Liver (tissue), 9 donors: Measurements from ENCODE around the gene ANAPC7. TPM values are rescaled to one million over a fixed set of nuclear protein-coding genes. Genes with fewer than 3 reads are reported as not detected.

Source experiments
- DNase-seq: peaks from one replicate; pipeline ENCODE4 v3.0.0-alpha.2; 2017; ENCODE audit warnings: low spot score
- H3K27ac ChIP-seq, 2 donors: one replicate each; pipeline ENCODE4 v1.7.0; 2013; ENCODE audit warnings: inconsistent platforms in 2 of 2, low read length in 2 of 2, control low read depth in 1 of 2, low read depth in 1 of 2, mild to moderate bottlenecking in 1 of 2
- H3K27me3 ChIP-seq, 4 donors: one replicate each; pipeline versions ENCODE4 v1.6.1 to v1.7.0; 2013; ENCODE audit warnings: low read length in 3 of 4, inconsistent platforms in 1 of 4, mild to moderate bottlenecking in 1 of 4, moderate library complexity in 1 of 4; ENCODE audit not compliant: control insufficient read depth in 4 of 4, insufficient read depth in 4 of 4
- H3K36me3 ChIP-seq, 4 donors: one replicate each; pipeline versions ENCODE4 v1.6.1 to v1.7.0; 2013; ENCODE audit warnings: low read length in 3 of 4, mild to moderate bottlenecking in 3 of 4, low read depth in 1 of 4, moderate library complexity in 1 of 4; ENCODE audit not compliant: control insufficient read depth in 4 of 4, insufficient read depth in 3 of 4
- H3K4me1 ChIP-seq, 4 donors: one replicate each; pipeline versions ENCODE4 v1.6.1 to v1.7.0; 2013; ENCODE audit warnings: low read length in 3 of 4, mild to moderate bottlenecking in 3 of 4, moderate library complexity in 1 of 4; ENCODE audit not compliant: control insufficient read depth in 4 of 4, insufficient read depth in 4 of 4
- H3K4me3 ChIP-seq, 3 donors: one replicate each; pipeline versions ENCODE4 v1.6.1 to v1.7.0; 2013; ENCODE audit warnings: low read length in 3 of 3, control low read depth in 1 of 3, low read depth in 1 of 3, mild to moderate bottlenecking in 1 of 3
- H3K9ac ChIP-seq, 2 donors: one replicate each; pipeline ENCODE4 v1.7.0; 2013; ENCODE audit warnings: low read length in 2 of 2, mild to moderate bottlenecking in 2 of 2, moderate library complexity in 2 of 2, control low read depth in 1 of 2, low read depth in 1 of 2
- H3K9me3 ChIP-seq, 4 donors: one replicate each; pipeline versions ENCODE4 v1.6.1 to v1.7.0; 2013; ENCODE audit warnings: low read length in 3 of 4; ENCODE audit not compliant: control insufficient read depth in 4 of 4
- EGR1 ChIP-seq, 2 donors: IDR thresholded peaks; 2 replicates each; pipeline ENCODE4 v1.6.1; 2016 to 2018; ENCODE audit warnings: antibody characterized with exemption in 2 of 2, low read depth in 2 of 2
- FOXA1 ChIP-seq: IDR thresholded peaks from 2 replicates; pipeline ENCODE4 v1.6.1; 2016; ENCODE audit warnings: antibody characterized with exemption
- FOXA2 ChIP-seq: IDR thresholded peaks from 2 replicates; pipeline ENCODE4 v1.6.1; 2016; ENCODE audit warnings: antibody characterized with exemption
- GABPA ChIP-seq, 2 donors: IDR thresholded peaks in 1 of 2; conservative IDR thresholded peaks in 1 of 2; 2 replicates each; pipeline ENCODE4 v1.6.1; 2016; ENCODE audit warnings: antibody characterized with exemption in 2 of 2, mild to moderate bottlenecking in 1 of 2, moderate library complexity in 1 of 2
- HNF4G ChIP-seq: IDR thresholded peaks from 2 replicates; pipeline ENCODE4 v1.6.1; 2016; ENCODE audit warnings: antibody characterized with exemption
- JUND ChIP-seq, 2 donors: IDR thresholded peaks; 2 replicates each; pipeline ENCODE4 v1.6.1; 2016; ENCODE audit warnings: antibody characterized with exemption in 2 of 2
- NR2F2 ChIP-seq: IDR thresholded peaks from 2 replicates; pipeline ENCODE4 v1.6.1; 2016; ENCODE audit warnings: antibody characterized with exemption
- RAD21 ChIP-seq, 2 donors: IDR thresholded peaks; 2 replicates each; pipeline ENCODE4 v1.6.1; 2016; ENCODE audit warnings: antibody characterized with exemption in 2 of 2, mild to moderate bottlenecking in 2 of 2
- RXRA ChIP-seq, 2 donors: IDR thresholded peaks; 2 replicates each; pipeline ENCODE4 v1.6.1; 2017 to 2018; ENCODE audit warnings: antibody characterized with exemption in 2 of 2, mild to moderate bottlenecking in 1 of 2
- SP1 ChIP-seq: IDR thresholded peaks from 2 replicates; pipeline ENCODE4 v1.6.1; 2018; ENCODE audit warnings: antibody characterized with exemption, mild to moderate bottlenecking
- TAF1 ChIP-seq: conservative IDR thresholded peaks from 2 replicates; pipeline ENCODE4 v1.6.1; 2016; ENCODE audit warnings: antibody characterized with exemption, mild to moderate bottlenecking
- YY1 ChIP-seq: IDR thresholded peaks from 2 replicates; pipeline ENCODE4 v1.6.1; 2016; ENCODE audit warnings: antibody characterized with exemption, mild to moderate bottlenecking
- WGBS: extraction: QIAGEN DNeasy Blood & Tissue Kit; methylation state at CpG from one replicate; pipeline ENCODE4 v1.1.7; 2013; 5-methylcytosine and 5-hydroxymethylcytosine counted together
- polyA plus RNA-seq, 2 donors: library from polyadenylated mRNA; stranded (reverse) in 1 of 2; unstranded in 1 of 2; fragments of 200-250 nt in 1 of 2; fragments of >200 nt in 1 of 2; fragmentation: Nextera tagmentation in 1 of 2; extraction: Ambion mirVana in 1 of 2; gene quantifications; one replicate each; pipeline versions ENCODE4 v1.2.1 to v1.2.3, GENCODE V29; 2013 to 2015
- total RNA-seq, 2 donors: library from RNA; depleted of rRNA; stranded (reverse); fragments of >200 nt; gene quantifications; one replicate each; pipeline ENCODE4 v1.2.3, GENCODE V29; 2014
- TF ChIP-seq, protein P1 (sequence below): IDR thresholded peaks from 2 replicates; pipeline ENCODE4 v1.6.1; 2016; ENCODE audit warnings: antibody characterized with exemption
- TF ChIP-seq, protein P2 (sequence below): IDR thresholded peaks from 2 replicates; pipeline ENCODE4 v1.6.1; 2016; ENCODE audit warnings: antibody characterized with exemption, mild to moderate bottlenecking
- TF ChIP-seq, protein P3 (sequence below): fragments of 150-350 bp; IDR thresholded peaks from 2 replicates; pipeline ENCODE4 v1.5.1; 2017; ENCODE audit warnings: improper control_type of control experiment, low read depth, low read length; ENCODE audit not compliant: missing input control
- TF ChIP-seq, protein P4 (sequence below): IDR thresholded peaks from 2 replicates; pipeline ENCODE4 v1.6.1; 2016; ENCODE audit warnings: antibody characterized with exemption
- TF ChIP-seq, protein P5 (sequence below): IDR thresholded peaks from 2 replicates; pipeline ENCODE4 v1.6.1; 2016; ENCODE audit warnings: antibody characterized with exemption
- donor health status: healthy.
- donor health status: healthy.
- donor health status: healthy.
- donor health status: healthy.
- donor health status: healthy.

The ANAPC7 gene
- total and polyA plus RNA-seq, 4 donors: 11.4 to 21.1 (median 16.3) TPM

DNA sequence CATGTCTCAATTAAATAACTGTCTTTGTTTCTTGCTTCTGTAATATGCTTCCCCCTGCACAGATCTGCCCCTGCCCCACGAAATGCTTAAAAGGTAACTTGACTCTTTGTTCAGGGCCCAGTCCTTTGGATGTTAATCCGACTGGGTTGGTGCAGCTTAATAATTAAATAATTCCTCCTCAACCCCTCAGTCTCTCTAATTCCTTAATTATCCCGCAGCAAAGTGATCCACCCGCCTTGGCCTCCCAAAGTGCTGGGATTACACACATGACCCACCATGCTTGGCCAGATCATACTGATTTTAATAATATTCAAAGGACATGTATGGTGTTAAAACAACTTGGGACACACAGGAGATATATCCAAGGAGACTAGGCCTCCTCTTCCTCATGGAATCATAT is 18.2 kb upstream of the ANAPC7 start:
- DNase-seq: no peak
- Histone ChIP-seq H3K27me3 (no peaks in the 10 kb centered on the region), H3K4me1 (no peaks in the 10 kb centered on the region), H3K9ac (no peak overlapping the region), H3K36me3 (no peaks in the 10 kb centered on the region), H3K27ac (no peak overlapping the region), H3K9me3 (no peaks in the 10 kb centered on the region), H3K4me3 (no peak overlapping the region)
- TF ChIP-seq FOXA2 (no peak), SP1 (no peak), YY1 (no peak), GABPA (IDR thresholded peaks at IDR 0.05 in 1 of 2, conservative IDR thresholded peaks at IDR 0.05 in 1 of 2) (no peak), RAD21 (IDR thresholded peaks at IDR 0.05) (no peak), TAF1 (no peak), RXRA (IDR thresholded peaks at IDR 0.05) (no peak), HNF4G (no peak)
- TF ChIP-seq, protein P1, sequence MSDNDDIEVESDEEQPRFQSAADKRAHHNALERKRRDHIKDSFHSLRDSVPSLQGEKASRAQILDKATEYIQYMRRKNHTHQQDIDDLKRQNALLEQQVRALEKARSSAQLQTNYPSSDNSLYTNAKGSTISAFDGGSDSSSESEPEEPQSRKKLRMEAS: no peak
- TF ChIP-seq, protein P2, sequence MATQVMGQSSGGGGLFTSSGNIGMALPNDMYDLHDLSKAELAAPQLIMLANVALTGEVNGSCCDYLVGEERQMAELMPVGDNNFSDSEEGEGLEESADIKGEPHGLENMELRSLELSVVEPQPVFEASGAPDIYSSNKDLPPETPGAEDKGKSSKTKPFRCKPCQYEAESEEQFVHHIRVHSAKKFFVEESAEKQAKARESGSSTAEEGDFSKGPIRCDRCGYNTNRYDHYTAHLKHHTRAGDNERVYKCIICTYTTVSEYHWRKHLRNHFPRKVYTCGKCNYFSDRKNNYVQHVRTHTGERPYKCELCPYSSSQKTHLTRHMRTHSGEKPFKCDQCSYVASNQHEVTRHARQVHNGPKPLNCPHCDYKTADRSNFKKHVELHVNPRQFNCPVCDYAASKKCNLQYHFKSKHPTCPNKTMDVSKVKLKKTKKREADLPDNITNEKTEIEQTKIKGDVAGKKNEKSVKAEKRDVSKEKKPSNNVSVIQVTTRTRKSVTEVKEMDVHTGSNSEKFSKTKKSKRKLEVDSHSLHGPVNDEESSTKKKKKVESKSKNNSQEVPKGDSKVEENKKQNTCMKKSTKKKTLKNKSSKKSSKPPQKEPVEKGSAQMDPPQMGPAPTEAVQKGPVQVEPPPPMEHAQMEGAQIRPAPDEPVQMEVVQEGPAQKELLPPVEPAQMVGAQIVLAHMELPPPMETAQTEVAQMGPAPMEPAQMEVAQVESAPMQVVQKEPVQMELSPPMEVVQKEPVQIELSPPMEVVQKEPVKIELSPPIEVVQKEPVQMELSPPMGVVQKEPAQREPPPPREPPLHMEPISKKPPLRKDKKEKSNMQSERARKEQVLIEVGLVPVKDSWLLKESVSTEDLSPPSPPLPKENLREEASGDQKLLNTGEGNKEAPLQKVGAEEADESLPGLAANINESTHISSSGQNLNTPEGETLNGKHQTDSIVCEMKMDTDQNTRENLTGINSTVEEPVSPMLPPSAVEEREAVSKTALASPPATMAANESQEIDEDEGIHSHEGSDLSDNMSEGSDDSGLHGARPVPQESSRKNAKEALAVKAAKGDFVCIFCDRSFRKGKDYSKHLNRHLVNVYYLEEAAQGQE: no peak
- WGBS: 87% methylated on average over 4 of the region's 4 CpGs

DNA sequence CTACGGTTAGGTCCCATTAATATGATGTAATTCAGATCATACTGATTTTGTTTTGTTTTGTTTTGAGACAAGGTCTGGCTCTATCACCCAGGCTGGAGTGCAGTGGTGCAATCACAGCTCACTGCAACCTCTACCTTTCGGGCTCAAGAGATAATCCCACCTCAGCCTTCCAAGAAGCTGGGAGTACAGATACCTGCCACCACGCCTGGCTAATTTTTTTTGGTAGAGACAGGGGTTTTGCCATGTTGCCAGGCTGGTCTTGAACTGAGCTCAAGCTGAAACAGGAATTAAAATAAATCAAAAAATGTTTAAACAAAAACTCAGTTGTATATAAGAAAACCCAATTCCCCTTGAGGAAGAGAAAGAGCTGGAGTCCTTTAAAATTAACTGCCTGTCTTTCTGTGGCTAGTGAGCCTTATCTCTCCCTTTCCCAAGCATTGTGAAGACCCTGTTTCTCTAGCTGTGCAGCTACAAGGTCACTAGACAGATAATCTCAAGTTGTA is 17.7 kb upstream of the ANAPC7 start:
- 70% methylated on average over 3 of the region's 3 CpGs for WGBS
- H3K4me1 ChIP-seq: no peaks in the 10 kb centered on the region
- H3K36me3 ChIP-seq: no peaks in the 10 kb centered on the region
- DNase-seq: no peak
- no peak overlapping the region for H3K4me3 ChIP-seq
- no peak overlapping the region for H3K9ac ChIP-seq
- H3K27me3 ChIP-seq: no peaks in the 10 kb centered on the region
- H3K9me3 ChIP-seq: no peaks in the 10 kb centered on the region
- no peak overlapping the region for H3K27ac ChIP-seq
- TF ChIP-seq, protein P3, sequence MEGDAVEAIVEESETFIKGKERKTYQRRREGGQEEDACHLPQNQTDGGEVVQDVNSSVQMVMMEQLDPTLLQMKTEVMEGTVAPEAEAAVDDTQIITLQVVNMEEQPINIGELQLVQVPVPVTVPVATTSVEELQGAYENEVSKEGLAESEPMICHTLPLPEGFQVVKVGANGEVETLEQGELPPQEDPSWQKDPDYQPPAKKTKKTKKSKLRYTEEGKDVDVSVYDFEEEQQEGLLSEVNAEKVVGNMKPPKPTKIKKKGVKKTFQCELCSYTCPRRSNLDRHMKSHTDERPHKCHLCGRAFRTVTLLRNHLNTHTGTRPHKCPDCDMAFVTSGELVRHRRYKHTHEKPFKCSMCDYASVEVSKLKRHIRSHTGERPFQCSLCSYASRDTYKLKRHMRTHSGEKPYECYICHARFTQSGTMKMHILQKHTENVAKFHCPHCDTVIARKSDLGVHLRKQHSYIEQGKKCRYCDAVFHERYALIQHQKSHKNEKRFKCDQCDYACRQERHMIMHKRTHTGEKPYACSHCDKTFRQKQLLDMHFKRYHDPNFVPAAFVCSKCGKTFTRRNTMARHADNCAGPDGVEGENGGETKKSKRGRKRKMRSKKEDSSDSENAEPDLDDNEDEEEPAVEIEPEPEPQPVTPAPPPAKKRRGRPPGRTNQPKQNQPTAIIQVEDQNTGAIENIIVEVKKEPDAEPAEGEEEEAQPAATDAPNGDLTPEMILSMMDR: no peak
- TF ChIP-seq, protein P2: no peak
- TF ChIP-seq JUND (IDR thresholded peaks at IDR 0.05) (no peak), YY1 (no peak), SP1 (no peak), NR2F2 (no peak), FOXA2 (no peak), TAF1 (no peak), FOXA1 (no peak), EGR1 (IDR thresholded peaks at IDR 0.05; ENCODE audit: low read depth in 2 of 2) (no peak), RAD21 (IDR thresholded peaks at IDR 0.05) (no peak), GABPA (IDR thresholded peaks at IDR 0.05 in 1 of 2, conservative IDR thresholded peaks at IDR 0.05 in 1 of 2) (no peak), HNF4G (no peak), RXRA (IDR thresholded peaks at IDR 0.05) (no peak)
- TF ChIP-seq, protein P4, sequence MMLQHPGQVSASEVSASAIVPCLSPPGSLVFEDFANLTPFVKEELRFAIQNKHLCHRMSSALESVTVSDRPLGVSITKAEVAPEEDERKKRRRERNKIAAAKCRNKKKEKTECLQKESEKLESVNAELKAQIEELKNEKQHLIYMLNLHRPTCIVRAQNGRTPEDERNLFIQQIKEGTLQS: no peak
- TF ChIP-seq, protein P5, sequence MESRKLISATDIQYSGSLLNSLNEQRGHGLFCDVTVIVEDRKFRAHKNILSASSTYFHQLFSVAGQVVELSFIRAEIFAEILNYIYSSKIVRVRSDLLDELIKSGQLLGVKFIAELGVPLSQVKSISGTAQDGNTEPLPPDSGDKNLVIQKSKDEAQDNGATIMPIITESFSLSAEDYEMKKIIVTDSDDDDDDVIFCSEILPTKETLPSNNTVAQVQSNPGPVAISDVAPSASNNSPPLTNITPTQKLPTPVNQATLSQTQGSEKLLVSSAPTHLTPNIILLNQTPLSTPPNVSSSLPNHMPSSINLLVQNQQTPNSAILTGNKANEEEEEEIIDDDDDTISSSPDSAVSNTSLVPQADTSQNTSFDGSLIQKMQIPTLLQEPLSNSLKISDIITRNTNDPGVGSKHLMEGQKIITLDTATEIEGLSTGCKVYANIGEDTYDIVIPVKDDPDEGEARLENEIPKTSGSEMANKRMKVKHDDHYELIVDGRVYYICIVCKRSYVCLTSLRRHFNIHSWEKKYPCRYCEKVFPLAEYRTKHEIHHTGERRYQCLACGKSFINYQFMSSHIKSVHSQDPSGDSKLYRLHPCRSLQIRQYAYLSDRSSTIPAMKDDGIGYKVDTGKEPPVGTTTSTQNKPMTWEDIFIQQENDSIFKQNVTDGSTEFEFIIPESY: no peak
- TF ChIP-seq, protein P1: no peak
